D721Med (cell line): ENCODE measurements around the gene DGCR8.

ENCODE experiments used
- DNase-seq: peaks from one replicate; pipeline ENCODE4 v3.0.0; 2011; ENCODE audit warnings: low spot score; ENCODE audit not compliant: insufficient read length
- FAIRE-seq: peaks from 2 replicates; lab custom pipeline; 2011; peaks lifted over from hg19 to GRCh38; lab: Jason Lieb, UNC
- TF ChIP-seq, protein P1 (sequence below): IDR thresholded peaks from 2 replicates; pipeline ENCODE4 v1.5.1; 2012; ENCODE audit warnings: mild to moderate bottlenecking, control low read depth; ENCODE audit not compliant: insufficient read depth; ENCODE audit errors: missing control alignments

The DGCR8 gene

DNA sequence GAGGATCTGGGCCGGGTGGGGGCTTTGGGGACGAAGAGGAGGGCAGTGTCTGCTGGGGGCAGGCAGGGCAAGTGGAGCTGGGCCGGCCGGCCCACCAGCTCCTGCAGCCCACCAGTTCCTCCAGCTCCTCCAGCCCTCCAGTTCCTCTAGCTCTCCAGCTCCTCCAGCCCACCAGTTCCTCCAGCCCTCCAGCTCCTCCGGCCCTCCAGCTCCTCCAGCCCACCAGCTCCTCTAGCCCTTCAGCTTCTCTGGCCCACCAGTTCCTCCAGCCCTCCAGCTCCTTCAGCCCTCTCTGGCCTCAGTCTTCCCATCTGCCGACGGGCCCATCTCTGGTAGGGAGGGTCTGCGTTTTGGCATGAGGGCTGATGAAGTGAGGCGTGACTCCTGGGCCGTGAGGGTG is 80.0 kb downstream of the DGCR8 start:
- FAIRE-seq (no peak), DNase-seq (no peak)
- TF ChIP-seq, protein P1, sequence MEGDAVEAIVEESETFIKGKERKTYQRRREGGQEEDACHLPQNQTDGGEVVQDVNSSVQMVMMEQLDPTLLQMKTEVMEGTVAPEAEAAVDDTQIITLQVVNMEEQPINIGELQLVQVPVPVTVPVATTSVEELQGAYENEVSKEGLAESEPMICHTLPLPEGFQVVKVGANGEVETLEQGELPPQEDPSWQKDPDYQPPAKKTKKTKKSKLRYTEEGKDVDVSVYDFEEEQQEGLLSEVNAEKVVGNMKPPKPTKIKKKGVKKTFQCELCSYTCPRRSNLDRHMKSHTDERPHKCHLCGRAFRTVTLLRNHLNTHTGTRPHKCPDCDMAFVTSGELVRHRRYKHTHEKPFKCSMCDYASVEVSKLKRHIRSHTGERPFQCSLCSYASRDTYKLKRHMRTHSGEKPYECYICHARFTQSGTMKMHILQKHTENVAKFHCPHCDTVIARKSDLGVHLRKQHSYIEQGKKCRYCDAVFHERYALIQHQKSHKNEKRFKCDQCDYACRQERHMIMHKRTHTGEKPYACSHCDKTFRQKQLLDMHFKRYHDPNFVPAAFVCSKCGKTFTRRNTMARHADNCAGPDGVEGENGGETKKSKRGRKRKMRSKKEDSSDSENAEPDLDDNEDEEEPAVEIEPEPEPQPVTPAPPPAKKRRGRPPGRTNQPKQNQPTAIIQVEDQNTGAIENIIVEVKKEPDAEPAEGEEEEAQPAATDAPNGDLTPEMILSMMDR = no peak
